ENCODE results near the gene WNT9B.

DNA sequence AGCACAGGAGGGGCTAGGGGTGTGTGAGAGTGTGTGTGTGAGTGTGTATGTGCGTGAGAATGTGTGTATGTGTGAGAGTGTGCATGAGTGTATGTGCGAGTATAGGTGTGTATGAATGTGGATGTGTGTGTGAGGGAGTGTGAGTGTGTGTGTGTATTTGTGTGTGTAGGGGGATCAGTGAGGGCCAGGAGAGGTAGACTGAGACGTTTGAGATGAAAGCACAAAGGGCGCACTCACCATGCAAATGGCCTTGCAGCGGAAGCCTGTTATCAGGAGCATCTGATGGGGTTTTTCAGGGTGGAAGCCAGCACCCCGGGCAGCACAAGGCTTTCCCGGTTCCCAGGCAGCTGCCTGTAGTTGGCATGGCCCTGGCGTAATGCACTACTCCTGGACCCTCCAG lies 14.9 kb downstream of the WNT9B start:
- TF ChIP-seq, protein P1, sequence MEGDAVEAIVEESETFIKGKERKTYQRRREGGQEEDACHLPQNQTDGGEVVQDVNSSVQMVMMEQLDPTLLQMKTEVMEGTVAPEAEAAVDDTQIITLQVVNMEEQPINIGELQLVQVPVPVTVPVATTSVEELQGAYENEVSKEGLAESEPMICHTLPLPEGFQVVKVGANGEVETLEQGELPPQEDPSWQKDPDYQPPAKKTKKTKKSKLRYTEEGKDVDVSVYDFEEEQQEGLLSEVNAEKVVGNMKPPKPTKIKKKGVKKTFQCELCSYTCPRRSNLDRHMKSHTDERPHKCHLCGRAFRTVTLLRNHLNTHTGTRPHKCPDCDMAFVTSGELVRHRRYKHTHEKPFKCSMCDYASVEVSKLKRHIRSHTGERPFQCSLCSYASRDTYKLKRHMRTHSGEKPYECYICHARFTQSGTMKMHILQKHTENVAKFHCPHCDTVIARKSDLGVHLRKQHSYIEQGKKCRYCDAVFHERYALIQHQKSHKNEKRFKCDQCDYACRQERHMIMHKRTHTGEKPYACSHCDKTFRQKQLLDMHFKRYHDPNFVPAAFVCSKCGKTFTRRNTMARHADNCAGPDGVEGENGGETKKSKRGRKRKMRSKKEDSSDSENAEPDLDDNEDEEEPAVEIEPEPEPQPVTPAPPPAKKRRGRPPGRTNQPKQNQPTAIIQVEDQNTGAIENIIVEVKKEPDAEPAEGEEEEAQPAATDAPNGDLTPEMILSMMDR (IDR thresholded peaks at IDR 0.05): no peak
- TF ChIP-seq POLR2A (IDR thresholded peaks at IDR 0.05): no peak
